LNCAP (cell line): Measurements from ENCODE around the gene UBAP2L.

ENCODE experiments used
- TF ChIP-seq, protein P1 (sequence below): fragments of 450-650 bp; IDR thresholded peaks from 2 replicates; pipeline ENCODE4 v1.5.1; 2017; ENCODE audit warnings: mild to moderate bottlenecking

The UBAP2L gene

DNA sequence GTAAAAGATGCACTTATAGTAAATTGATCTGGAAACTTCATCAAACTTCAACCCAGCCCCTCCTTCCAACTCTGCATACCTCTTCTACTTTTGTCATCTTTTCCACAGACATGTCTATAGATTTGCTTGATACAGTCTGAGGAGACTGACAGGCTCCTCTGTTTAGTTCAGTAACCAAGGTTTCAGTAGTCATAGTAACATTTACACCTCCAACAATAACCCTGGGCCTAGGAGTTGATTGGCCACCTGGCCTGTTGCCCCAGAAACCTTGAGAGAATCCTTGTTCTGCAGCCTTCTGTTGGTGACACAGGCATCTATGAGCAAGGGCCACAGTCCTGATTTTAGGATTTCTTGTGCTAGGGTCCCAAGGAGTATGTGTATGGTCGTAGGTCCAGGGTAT lies 14.6 kb upstream of the UBAP2L start, which contains the start of gene CFAP141:
TSS of gene CFAP141 (minus strand) at position 138 of the 400 bp plus-strand sequence. CDS start at position 112, 26 bp downstream.
- TF ChIP-seq, protein P1, sequence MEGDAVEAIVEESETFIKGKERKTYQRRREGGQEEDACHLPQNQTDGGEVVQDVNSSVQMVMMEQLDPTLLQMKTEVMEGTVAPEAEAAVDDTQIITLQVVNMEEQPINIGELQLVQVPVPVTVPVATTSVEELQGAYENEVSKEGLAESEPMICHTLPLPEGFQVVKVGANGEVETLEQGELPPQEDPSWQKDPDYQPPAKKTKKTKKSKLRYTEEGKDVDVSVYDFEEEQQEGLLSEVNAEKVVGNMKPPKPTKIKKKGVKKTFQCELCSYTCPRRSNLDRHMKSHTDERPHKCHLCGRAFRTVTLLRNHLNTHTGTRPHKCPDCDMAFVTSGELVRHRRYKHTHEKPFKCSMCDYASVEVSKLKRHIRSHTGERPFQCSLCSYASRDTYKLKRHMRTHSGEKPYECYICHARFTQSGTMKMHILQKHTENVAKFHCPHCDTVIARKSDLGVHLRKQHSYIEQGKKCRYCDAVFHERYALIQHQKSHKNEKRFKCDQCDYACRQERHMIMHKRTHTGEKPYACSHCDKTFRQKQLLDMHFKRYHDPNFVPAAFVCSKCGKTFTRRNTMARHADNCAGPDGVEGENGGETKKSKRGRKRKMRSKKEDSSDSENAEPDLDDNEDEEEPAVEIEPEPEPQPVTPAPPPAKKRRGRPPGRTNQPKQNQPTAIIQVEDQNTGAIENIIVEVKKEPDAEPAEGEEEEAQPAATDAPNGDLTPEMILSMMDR: no peak

DNA sequence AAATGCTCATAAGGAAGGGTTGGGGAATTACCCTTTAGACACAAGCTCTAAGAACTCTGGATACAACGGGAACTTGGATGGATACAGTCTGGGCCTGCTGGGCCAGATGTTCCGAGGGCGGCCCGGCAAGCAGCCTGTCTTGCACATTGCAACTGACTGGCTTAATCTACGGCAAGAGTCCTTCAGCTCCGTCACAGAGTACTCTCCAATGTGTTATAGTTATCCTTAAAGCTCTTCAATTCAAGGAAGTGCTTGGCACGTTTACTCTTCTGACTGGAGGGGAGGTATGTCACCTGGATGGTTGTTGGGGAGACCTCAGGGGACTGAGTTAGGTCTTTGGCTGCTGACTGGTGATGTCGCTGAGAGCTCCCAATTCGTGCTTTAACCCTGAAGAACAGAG lies 13.5 kb upstream of the UBAP2L start:
- TF ChIP-seq, protein P1: no peak

DNA sequence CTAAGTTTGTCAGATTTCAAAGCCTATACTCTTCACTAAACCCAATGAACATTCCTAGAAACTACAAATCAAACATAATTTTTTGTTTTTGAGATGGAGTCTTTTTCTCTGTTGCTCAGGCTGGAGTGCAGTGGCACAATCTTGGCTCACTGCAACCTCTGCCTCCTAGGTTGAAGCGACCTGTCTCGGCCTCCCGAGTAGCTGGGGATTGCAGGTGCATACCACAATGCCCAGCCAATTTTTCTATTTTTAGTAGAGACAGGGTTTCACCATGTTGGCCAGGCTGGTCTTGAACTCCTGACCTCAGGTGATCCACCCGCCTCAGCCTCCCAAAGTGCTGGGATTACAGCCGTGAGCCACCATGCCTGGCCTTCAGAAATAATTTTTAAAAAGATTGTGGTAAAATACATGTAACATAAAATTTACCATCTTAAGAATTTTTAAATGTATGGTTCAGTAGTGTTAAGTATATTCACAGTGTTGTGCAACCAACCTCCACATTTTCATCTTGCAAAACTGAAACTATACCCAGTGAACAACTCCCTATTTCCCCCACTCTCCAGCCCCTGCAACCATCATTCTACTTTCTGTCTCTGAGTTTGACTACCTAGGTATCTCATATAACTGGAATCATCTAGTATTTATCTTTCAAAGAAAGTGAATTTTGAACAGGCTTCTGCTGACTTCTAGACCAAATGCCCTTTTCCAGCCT lies 11.9 kb upstream of the UBAP2L start:
- TF ChIP-seq, protein P1: no peak

DNA sequence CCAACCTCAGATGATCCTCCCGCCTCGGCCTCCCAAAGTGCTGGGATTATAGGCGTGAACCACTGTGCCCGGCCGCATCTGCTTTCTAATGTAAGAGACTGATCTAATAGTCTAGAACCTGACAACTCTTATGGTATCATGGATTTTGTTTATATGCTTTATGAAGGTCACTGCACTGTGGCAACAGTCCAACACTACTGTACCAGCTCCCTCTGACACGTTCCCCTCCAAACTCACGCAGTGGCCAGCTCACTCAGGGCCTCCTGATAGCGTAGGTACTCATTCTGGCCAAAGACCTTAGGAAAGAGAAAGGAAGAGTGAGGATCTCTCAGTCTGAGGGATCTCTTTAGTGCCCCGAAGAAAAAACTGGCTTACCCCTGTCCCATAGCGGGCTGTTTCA lies 8.7 kb upstream of the UBAP2L start:
- TF ChIP-seq, protein P1: no peak

DNA sequence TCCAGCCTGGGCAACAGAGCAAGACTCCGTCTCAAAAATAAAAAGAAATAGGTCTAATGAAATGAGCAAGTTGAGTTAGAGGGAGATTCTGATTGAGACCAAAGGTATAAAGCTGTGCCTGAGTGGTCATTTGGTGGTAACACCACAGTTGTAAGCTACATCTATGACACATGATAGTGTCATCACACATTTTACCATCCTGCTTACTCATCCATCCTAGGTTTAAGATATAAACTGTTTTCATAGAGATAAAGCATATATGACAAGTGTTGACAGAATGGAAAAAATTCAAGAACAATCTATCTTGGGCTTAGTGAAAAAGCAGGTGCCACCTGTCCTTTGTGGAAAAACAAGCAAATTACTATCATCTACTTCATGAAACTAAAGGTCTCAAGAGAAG lies 7.5 kb upstream of the UBAP2L start:
- TF ChIP-seq, protein P1: no peak

DNA sequence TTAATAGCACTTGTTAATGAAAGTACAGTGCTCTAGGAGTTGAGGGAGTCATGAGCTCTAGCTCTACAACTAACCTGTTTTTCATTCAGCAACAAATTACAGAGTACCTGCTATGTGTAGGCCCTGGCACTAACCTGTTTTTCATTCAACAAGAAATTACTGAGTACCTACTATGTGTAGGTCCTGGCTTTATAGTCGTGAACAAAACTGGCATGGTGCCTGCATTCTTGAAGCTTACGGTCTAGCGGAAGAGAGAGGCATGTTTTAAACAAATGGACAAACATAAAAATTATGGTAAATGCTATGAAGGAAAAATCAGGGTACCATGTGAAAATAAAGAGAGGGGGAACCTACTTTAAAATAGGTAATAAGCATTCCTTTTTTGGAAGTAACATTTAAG lies 2.2 kb upstream of the UBAP2L start:
- TF ChIP-seq, protein P1: no peak

DNA sequence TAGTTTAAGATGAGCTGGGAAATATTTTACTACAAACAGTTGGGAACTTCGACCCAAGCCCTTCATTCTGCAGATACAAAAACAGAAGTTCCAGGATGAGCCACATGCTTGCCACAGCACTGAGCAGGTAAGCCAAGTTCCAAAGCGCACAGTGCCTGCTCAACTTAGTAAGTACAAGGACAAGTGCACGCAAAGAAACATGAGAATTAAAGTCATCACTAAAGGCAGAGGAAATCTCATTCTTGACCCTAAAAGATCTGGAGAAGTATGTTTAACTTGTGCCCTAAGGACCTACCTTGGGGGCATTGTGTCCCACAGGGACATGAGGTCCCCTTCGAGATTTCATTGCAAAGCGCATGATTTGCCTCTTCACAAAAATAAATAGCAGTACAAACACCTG lies 1.2 kb upstream of the UBAP2L start:
- TF ChIP-seq, protein P1: no peak

DNA sequence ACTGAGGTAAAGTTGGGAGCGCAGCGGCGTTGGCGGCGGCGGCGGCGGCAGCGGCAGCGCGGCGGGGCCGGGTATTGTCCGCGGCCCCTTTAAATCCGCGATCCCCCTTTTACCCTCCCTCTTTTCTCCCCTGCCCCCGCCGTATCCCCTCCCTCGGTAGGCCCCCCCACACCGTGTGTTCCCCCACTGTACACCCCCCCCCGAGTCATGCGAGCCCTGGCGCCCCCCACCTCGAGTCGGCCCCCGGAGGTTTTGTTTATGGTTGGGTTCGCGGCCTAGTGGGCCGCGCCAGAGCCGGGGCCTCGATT lies 169 bp downstream of the UBAP2L start:
- TF ChIP-seq, protein P1: no peak
